CD4-positive, alpha-beta memory T cell (primary cell): ENCODE results near the gene ZDHHC19. TPM values are rescaled to one million over a fixed set of nuclear protein-coding genes. Genes with fewer than 3 reads are reported as not detected.
A peak's percentile ranks its signal among the peaks of the same experiment; 100 is the strongest.

Experiments used
- CTCF ChIA-PET: fragments of 350-600 bp; sonication (Branson Sonifier 250); formaldehyde crosslinking; loops from one replicate; lab custom pipeline; 2021; ENCODE audit warnings: inconsistent platforms; ENCODE audit not compliant: partially characterized antibody; lab: Charles Lee
- POLR2A ChIA-PET: fragments of 350-600 bp; sonication (Branson Sonifier 250); formaldehyde crosslinking; loops from one replicate; lab custom pipeline; 2021; ENCODE audit not compliant: partially characterized antibody; lab: Charles Lee
- DNase-seq, 5 donors: peaks; one replicate each; pipeline versions ENCODE4 v3.0.0 to v3.0.0-alpha.2; 2020 to 2022; ENCODE audit warnings: mixed read lengths in 1 of 5
- H3K27ac ChIP-seq: one replicate; pipeline ENCODE4 v1.7.0; 2013; ENCODE audit warnings: low read depth, low read length
- H3K27me3 ChIP-seq: 2 replicates; pipeline ENCODE4 v1.7.0; 2013; ENCODE audit warnings: mild to moderate bottlenecking, low read length, moderate library complexity; ENCODE audit not compliant: insufficient read depth
- H3K36me3 ChIP-seq: 2 replicates; pipeline ENCODE4 v1.7.0; 2013; ENCODE audit warnings: mild to moderate bottlenecking, low read length, moderate library complexity; ENCODE audit not compliant: insufficient read depth
- H3K4me1 ChIP-seq: 2 replicates; pipeline ENCODE4 v1.7.0; 2013; ENCODE audit warnings: mild to moderate bottlenecking, low read length, moderate library complexity; ENCODE audit not compliant: insufficient read depth
- H3K4me3 ChIP-seq, 2 donors: one replicate each; pipeline ENCODE4 v1.7.0; 2013; ENCODE audit warnings: low read length in 2 of 2, mild to moderate bottlenecking in 1 of 2
- H3K9me3 ChIP-seq, 2 donors: one replicate each; pipeline ENCODE4 v1.7.0; 2013; ENCODE audit warnings: low read length in 2 of 2, control low read depth in 1 of 2; ENCODE audit not compliant: control insufficient read depth in 1 of 2
- H3K27ac Mint-ChIP-seq, 7 donors: one replicate each; pipeline ENCODE4 v1.8.0; 2020 to 2021; ENCODE audit warnings: mixed read lengths in 7 of 7, mild to moderate bottlenecking in 6 of 7, inconsistent platforms in 3 of 7, moderate library complexity in 3 of 7
- H3K27me3 Mint-ChIP-seq, 2 donors: one replicate each; pipeline ENCODE4 v1.8.0; 2020 to 2021; ENCODE audit warnings: mixed read lengths in 2 of 2
- H3K36me3 Mint-ChIP-seq, 2 donors: one replicate each; pipeline ENCODE4 v1.8.0; 2020 to 2021; ENCODE audit warnings: mixed read lengths in 2 of 2, inconsistent platforms in 1 of 2, mild to moderate bottlenecking in 1 of 2
- H3K4me1 Mint-ChIP-seq, 4 donors: one replicate each; pipeline ENCODE4 v1.8.0; 2020 to 2021; ENCODE audit warnings: mixed read lengths in 4 of 4, mild to moderate bottlenecking in 1 of 4
- H3K4me3 Mint-ChIP-seq, 8 donors: one replicate each; pipeline ENCODE4 v1.8.0; 2020 to 2021; ENCODE audit warnings: mixed read lengths in 8 of 8, mild to moderate bottlenecking in 7 of 8, moderate library complexity in 6 of 8, inconsistent platforms in 3 of 8
- H3K9me3 Mint-ChIP-seq, 8 donors: one replicate each; pipeline ENCODE4 v1.8.0; 2020 to 2021; ENCODE audit warnings: mixed read lengths in 8 of 8, mild to moderate bottlenecking in 5 of 8, inconsistent platforms in 3 of 8, moderate library complexity in 1 of 8
- intact Hi-C: fragments of 100-400 bp; cut with micrococcal nuclease; formaldehyde crosslinking; loops from one replicate; pipeline ENCODE4 v1.15.1; 2023
- polyA plus RNA-seq, 2 donors: library from polyadenylated mRNA; unstranded; fragments of 300-500 nt; fragmentation: Illumina TruSeq; gene quantifications; one replicate each; pipeline ENCODE4 v1.2.3, GENCODE V29; 2021
- total RNA-seq, 2 experiments: library from RNA; stranded (reverse); gene quantifications; one replicate each; pipeline ENCODE4 v1.2.3, GENCODE V29; 2021

ZDHHC19 gene
- total and polyA plus RNA-seq, 4 experiments from 2014 or later = not detected

DNA sequence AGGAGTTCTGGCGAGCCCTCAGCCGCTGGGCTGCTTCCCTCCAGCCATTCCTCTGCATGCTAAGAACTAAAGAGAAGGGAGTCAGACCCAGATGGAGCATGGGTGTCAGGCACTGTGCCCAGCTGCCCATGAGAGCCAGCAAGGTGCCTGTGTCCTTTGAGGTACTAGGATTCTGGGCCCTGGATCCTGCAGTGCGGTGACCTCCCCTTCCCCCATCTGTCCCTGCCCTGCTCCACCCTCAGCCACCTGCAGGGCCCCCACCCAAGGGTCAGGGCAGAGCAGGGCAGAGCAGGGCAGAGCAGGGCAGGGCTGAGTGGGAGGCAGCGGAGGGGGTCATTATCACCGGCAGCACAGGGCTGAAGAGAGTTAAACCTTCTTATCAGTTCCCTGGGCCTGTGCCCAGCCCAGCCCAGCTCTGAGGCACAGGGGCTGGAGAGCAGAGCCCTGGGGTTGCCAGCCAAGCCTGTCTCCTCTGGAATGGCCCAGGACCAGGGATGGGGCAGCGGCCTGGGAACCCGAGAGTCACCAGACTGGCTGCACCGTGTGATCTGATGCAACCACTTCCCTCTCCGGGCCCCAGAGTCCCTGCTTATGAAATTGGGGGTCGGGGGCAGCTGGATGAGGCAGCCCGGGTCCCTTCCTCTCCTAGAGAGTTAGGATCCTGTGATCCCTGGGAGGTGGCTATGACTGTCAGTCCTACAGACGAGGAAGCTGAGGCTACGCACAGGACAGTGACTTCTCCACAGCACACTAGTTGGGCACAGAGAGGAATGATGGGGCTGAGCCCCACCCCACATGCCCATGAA lies 17.3 kb downstream of the ZDHHC19 start:
- Histone ChIP-seq H3K27ac (peak overlapping the region; percentile 75), H3K4me1 (peaks cover 44% of the 10 kb centered on the region), H3K36me3 (no peaks in the 10 kb centered on the region), H3K9me3 (no peaks in the 10 kb centered on the region), H3K27me3 (no peaks in the 10 kb centered on the region), H3K4me3 (no peak overlapping the region)
- CTCF ChIA-PET = interaction anchor here (1.2 to 15.5 kb wide), 3 partner anchors 14 to 344 kb away, joined by 3 to 569 read pairs (median 4); no protein-coding TSS in a partner anchor
- POLR2A ChIA-PET = interaction anchor here (1.2 to 4.3 kb wide), 5 partner anchors 13 to 124 kb away, joined by 3 to 70 read pairs (median 7); partner anchors contain the start of gene TFRC
- DNase-seq = no peak
- H3K27me3 Mint-ChIP-seq = no peaks in the 10 kb centered on the region
- no peaks in the 10 kb centered on the region for H3K9me3 Mint-ChIP-seq
- peaks cover 12 to 51% (median 20%) of the 10 kb centered on the region in 4 donors for H3K4me1 Mint-ChIP-seq
- intact Hi-C loops = loop anchor here (10.0 kb wide), 1 partner anchor 339 kb away; no protein-coding TSS in a partner anchor
- H3K27ac Mint-ChIP-seq = peak overlapping the region in 5 of 7 donors; percentile 95 to 98 (median 96)
- no peak overlapping the region for H3K4me3 Mint-ChIP-seq
- H3K36me3 Mint-ChIP-seq = peaks cover 0 to 1% of the 10 kb centered on the region in 2 donors

DNA sequence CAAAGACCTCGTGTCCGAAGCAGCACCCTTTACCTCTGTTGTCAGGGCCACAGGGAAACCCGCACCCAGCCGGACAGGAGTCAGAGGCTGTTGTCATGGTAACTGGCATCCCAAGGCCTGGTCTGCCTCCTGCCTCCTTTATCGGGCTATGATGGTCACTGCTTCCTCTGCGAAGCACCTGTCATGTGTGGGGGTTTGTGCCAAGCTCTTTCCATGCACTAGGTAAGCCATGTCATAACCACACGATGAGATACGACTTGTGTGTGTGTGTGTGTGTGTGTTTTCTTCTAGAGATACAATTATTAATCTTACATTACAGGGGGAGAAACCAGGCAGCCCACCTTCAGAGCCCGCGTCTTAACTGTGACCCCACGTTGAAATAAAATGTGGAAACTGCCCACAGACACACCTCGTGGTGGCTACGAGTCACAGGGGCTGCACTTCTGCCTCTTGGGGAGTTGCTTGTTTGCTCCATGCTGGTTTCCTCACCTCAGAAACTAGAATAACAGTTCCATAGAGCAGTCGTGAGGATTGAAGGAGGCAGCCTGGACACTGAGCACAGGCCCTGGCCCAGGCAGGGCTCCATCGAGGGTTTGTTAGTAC lies 18.0 kb downstream of the ZDHHC19 start:
- H3K36me3 Mint-ChIP-seq = peaks cover 0 to 1% of the 10 kb centered on the region in 2 donors
- H3K36me3 ChIP-seq = no peaks in the 10 kb centered on the region
- POLR2A ChIA-PET = interaction anchor here (1.1 to 4.3 kb wide), 6 partner anchors 13 to 126 kb away, joined by 3 to 70 read pairs (median 12); partner anchors contain the start of gene TFRC
- intact Hi-C loops = loop anchor here (10.0 kb wide), 1 partner anchor 338 kb away; no protein-coding TSS in a partner anchor
- no peak for DNase-seq
- CTCF ChIA-PET = interaction anchor here (2.1 to 15.5 kb wide), 3 partner anchors 11 to 119 kb away, joined by 7 to 569 read pairs (median 12); no protein-coding TSS in a partner anchor
- no peak overlapping the region for H3K4me3 ChIP-seq
- H3K27ac ChIP-seq = peak overlapping the region; percentile 75
- H3K27me3 ChIP-seq = no peaks in the 10 kb centered on the region
- H3K27me3 Mint-ChIP-seq = no peaks in the 10 kb centered on the region
- no peaks in the 10 kb centered on the region for H3K9me3 ChIP-seq
- H3K4me1 Mint-ChIP-seq = peaks cover 12 to 51% (median 20%) of the 10 kb centered on the region in 4 donors
- H3K4me1 ChIP-seq = peaks cover 44% of the 10 kb centered on the region
- peak overlapping the region in 6 of 8 donors; percentile 20 to 82 (median 38) for H3K4me3 Mint-ChIP-seq
- no peaks in the 10 kb centered on the region for H3K9me3 Mint-ChIP-seq
- H3K27ac Mint-ChIP-seq = peak overlapping the region; percentile 95 to 99 (median 97)

DNA sequence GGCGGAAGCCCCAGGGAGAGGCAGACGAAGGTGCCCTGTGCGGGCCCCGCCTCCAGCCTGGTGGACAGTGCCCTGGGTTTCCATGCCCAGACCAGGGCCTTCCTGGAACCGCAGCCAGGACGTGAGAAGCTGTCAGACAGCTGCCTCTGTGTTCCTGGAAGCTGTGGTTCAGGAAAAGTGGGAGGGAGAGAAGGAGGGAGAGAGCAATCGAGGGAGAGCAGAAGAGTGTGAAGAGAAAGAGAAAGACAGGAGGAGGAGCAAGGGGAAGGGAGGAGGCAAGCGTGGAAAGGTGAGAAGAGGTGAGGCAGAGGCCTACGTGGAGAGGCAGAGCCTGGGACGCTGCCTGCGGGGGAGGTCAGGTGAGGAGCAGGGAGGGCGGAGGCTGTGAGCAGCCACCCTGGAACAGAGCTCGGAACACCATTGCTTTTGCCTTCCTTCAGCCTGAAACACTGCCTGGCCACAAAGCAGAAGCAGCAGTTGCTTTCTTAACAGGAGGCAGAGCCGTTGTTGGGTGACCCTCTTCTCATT lies 18.6 kb downstream of the ZDHHC19 start:
- no peaks in the 10 kb centered on the region for H3K9me3 Mint-ChIP-seq
- DNase-seq = peak; percentile 27 to 55 (median 43)
- peaks cover 44% of the 10 kb centered on the region for H3K4me1 ChIP-seq
- peak overlapping the region; percentile 95 to 99 (median 97) for H3K27ac Mint-ChIP-seq
- POLR2A ChIA-PET = interaction anchor here (0.8 to 4.3 kb wide), 7 partner anchors 12 to 128 kb away, joined by 3 to 70 read pairs (median 5); partner anchors contain the start of gene TFRC
- peaks cover 0 to 1% of the 10 kb centered on the region in 2 donors for H3K36me3 Mint-ChIP-seq
- H3K27me3 Mint-ChIP-seq = no peaks in the 10 kb centered on the region
- peak overlapping the region in 1 of 2 donors; percentile 34 for H3K4me3 ChIP-seq
- H3K4me1 Mint-ChIP-seq = peaks cover 12 to 51% (median 20%) of the 10 kb centered on the region in 4 donors
- H3K4me3 Mint-ChIP-seq = peak overlapping the region in 7 of 8 donors; percentile 33 to 85 (median 66)
- intact Hi-C loops = loop anchor here (1.0 to 10.0 kb wide), 3 partner anchors 13 to 338 kb away; no protein-coding TSS in a partner anchor
- H3K27ac ChIP-seq = peak overlapping the region; percentile 75
- no peaks in the 10 kb centered on the region for H3K36me3 ChIP-seq
- H3K27me3 ChIP-seq = no peaks in the 10 kb centered on the region
- CTCF ChIA-PET = interaction anchor here (2.1 to 15.5 kb wide), 3 partner anchors 10 to 118 kb away, joined by 7 to 569 read pairs (median 12); no protein-coding TSS in a partner anchor
- no peaks in the 10 kb centered on the region for H3K9me3 ChIP-seq

DNA sequence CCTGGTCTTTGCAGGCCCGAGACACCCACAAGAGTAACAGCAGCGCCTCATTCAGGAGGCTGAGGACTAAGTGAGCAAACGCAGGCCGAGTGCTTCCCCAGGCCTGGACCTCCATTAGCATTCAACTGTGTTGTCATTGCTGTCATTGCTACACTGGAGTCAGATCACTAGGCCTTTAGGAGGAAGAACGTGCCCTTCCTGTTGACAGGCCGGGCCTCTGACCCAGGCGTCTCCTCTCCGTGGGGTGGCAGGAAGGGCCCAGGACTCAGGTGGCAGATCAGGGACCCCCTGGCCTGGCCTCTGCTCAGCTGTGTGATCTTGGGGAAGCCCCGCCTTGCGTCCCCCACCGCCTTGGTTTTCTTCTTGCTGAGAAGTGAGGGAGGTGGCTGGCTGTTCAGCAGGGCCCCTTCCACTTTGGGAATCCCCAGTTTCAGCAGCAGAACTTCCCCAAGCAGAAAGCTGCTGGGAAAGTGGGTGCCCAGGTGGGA lies 19.1 kb downstream of the ZDHHC19 start:
- CTCF ChIA-PET = interaction anchor here (2.1 to 15.5 kb wide), 3 partner anchors 10 to 118 kb away, joined by 7 to 569 read pairs (median 12); no protein-coding TSS in a partner anchor
- H3K4me1 Mint-ChIP-seq = peaks cover 14 to 54% (median 22%) of the 10 kb centered on the region in 4 donors
- H3K27ac Mint-ChIP-seq = peak overlapping the region; percentile 95 to 99 (median 97)
- H3K9me3 Mint-ChIP-seq = no peaks in the 10 kb centered on the region
- Histone ChIP-seq H3K4me3 (peak overlapping the region in 1 of 2 donors; percentile 34), H3K27me3 (no peaks in the 10 kb centered on the region), H3K36me3 (no peaks in the 10 kb centered on the region), H3K4me1 (peaks cover 47% of the 10 kb centered on the region), H3K27ac (peak overlapping the region; percentile 75), H3K9me3 (no peaks in the 10 kb centered on the region)
- peaks cover 0 to 1% of the 10 kb centered on the region in 2 donors for H3K36me3 Mint-ChIP-seq
- peak; percentile 47 to 83 (median 59) for DNase-seq
- POLR2A ChIA-PET = interaction anchor here (0.8 to 4.3 kb wide), 7 partner anchors 12 to 127 kb away, joined by 3 to 70 read pairs (median 5); partner anchors contain the start of gene TFRC
- H3K4me3 Mint-ChIP-seq = peak overlapping the region in 7 of 8 donors; percentile 33 to 85 (median 66)
- intact Hi-C loops = loop anchor here (1.0 to 10.0 kb wide), 3 partner anchors 13 to 337 kb away; no protein-coding TSS in a partner anchor
- no peaks in the 10 kb centered on the region for H3K27me3 Mint-ChIP-seq

DNA sequence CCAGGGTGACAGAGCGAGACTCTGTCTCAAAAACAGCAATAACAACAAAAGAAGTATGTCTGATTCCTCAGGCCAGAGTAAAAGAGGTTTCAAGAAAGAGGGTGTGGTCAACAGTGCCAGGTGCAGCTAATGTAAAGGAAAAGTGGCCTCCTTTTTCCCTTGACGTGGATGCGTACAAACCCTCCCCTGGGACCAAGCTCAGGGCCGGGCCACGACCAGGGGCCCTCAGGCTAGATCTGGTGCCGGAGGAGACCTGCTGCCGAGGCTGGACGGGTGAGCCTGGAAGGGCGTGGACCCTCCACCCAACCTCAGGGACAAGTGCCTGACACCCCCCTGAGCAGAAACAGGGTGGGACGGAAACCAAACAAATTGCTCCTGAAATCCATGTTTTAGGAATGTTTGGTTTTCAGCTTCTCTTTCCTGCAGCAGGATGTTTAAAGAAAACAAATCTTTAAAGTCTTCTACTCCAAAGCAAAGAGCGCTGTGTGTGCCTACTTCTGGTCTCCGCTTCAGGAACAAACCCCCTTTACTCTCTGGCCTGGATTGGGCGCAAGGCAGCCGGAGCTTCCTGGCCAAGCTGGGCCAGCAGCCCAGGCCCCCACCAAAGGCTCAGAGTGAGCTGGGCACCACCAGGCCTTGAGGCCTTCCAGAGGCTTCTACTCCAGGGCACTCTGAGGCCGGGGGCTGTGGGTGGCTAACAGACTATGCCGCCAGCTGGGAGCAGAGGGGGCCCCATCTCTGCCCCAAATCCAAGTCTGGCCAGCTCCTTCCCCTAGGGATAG lies 21.4 kb downstream of the ZDHHC19 start:
- no peaks in the 10 kb centered on the region for H3K27me3 Mint-ChIP-seq
- H3K4me1 Mint-ChIP-seq = peaks cover 19 to 46% (median 30%) of the 10 kb centered on the region in 4 donors
- CTCF ChIA-PET = interaction anchor here (1.0 to 15.5 kb wide), 2 partner anchors 18 to 116 kb away, joined by 3 to 569 read pairs; no protein-coding TSS in a partner anchor
- intact Hi-C loops = loop anchor here (10.0 kb wide), 1 partner anchor 335 kb away; no protein-coding TSS in a partner anchor
- no peak for DNase-seq
- POLR2A ChIA-PET = interaction anchor here (0.6 to 4.8 kb wide), 3 partner anchors 10 to 116 kb away, joined by 3 to 26 read pairs (median 20); no protein-coding TSS in a partner anchor
- H3K9me3 ChIP-seq = no peaks in the 10 kb centered on the region
- peak overlapping the region in 3 of 7 donors; percentile 42 to 60 (median 44) for H3K27ac Mint-ChIP-seq
- no peak overlapping the region for H3K27ac ChIP-seq
- H3K27me3 ChIP-seq = no peaks in the 10 kb centered on the region
- H3K9me3 Mint-ChIP-seq = no peaks in the 10 kb centered on the region
- H3K4me1 ChIP-seq = peaks cover 39% of the 10 kb centered on the region
- no peak overlapping the region for H3K4me3 ChIP-seq
- H3K36me3 ChIP-seq = no peaks in the 10 kb centered on the region
- no peak overlapping the region for H3K4me3 Mint-ChIP-seq
- H3K36me3 Mint-ChIP-seq = peaks cover 0 to 1% of the 10 kb centered on the region in 2 donors
